Embryonic facial prominence (tissue), 1 donor: Measurements from ENCODE around the gene ARRB1.
A peak's percentile ranks its signal among the peaks of the same experiment; 100 is the strongest.

Experiments used
- DNase-seq: peaks from one replicate; pipeline ENCODE4 v3.0.0-alpha.2; 2016; ENCODE audit errors: extremely low spot score

ARRB1 gene

GRCh38 chr11:75260396-75261170 lies 90.9 kb downstream of the ARRB1 start:
- no peak for DNase-seq

- DNase-seq: no peak
Observed at GRCh38 chr11:75254326-75254725, 97.1 kb downstream of the ARRB1 start.

GRCh38 chr11:75249704-75250103 lies 101.8 kb downstream of the ARRB1 start:
- DNase-seq: no peak

- no peak for DNase-seq
Observed at GRCh38 chr11:75248924-75249256, 102.6 kb downstream of the ARRB1 start.

GRCh38 chr11:75246671-75247350 lies 104.7 kb downstream of the ARRB1 start:
- DNase-seq: no peak

- DNase-seq: no peak
Observed at GRCh38 chr11:75246006-75246670, 105.3 kb downstream of the ARRB1 start.

- DNase-seq: no peak
Observed at GRCh38 chr11:75245356-75246005, 106.0 kb downstream of the ARRB1 start.

GRCh38 chr11:75244052-75244814 lies 107.2 kb downstream of the ARRB1 start:
- DNase-seq: no peak

- no peak for DNase-seq
Observed at GRCh38 chr11:75242722-75243600, 108.5 kb downstream of the ARRB1 start.

GRCh38 chr11:75241906-75242644 lies 109.4 kb downstream of the ARRB1 start:
- DNase-seq: no peak

GRCh38 chr11:75241036-75241905 lies 110.2 kb downstream of the ARRB1 start:
- peak; percentile 59 for DNase-seq

- no peak for DNase-seq
Observed at GRCh38 chr11:75240311-75241035, 111.0 kb downstream of the ARRB1 start, which contains the start of gene TPBGL. TSS of gene TPBGL (plus strand) at chr11:75240774. CDS start at chr11:75241050, 276 bp downstream.

GRCh38 chr11:75239531-75240290 lies 111.8 kb downstream of the ARRB1 start:
- no peak for DNase-seq

GRCh38 chr11:75238595-75239440 lies 112.6 kb downstream of the ARRB1 start:
- DNase-seq: no peak

- DNase-seq: no peak
Observed at GRCh38 chr11:75237050-75237449, 114.4 kb downstream of the ARRB1 start.

- no peak for DNase-seq
Observed at GRCh38 chr11:75236062-75236461, 115.4 kb downstream of the ARRB1 start.
